Epithelial cell of proximal tubule (primary cell): ENCODE results near the gene PRPSAP2. TPM values are rescaled to one million over a fixed set of nuclear protein-coding genes. Genes with fewer than 3 reads are reported as not detected.
A peak's percentile ranks its signal among the peaks of the same experiment; 100 is the strongest.

Source experiments
- DNase-seq: peaks from one replicate; pipeline ENCODE4 v3.0.0-alpha.2; 2011; ENCODE audit warnings: low read depth
- H3K4me3 ChIP-seq: 2 replicates; pipeline ENCODE4 v1.5.1; 2011; ENCODE audit warnings: low read depth, mild to moderate bottlenecking, low read length
- CTCF ChIP-seq: conservative IDR thresholded peaks from 2 replicates; pipeline ENCODE4 v1.5.1; 2012; ENCODE audit warnings: low read depth, mild to moderate bottlenecking, low read length
- total RNA-seq: library from RNA; depleted of rRNA; stranded (reverse); fragments of >200 nt; gene quantifications from 2 replicates; pipeline ENCODE4 v1.2.3, GENCODE V29; 2015

The PRPSAP2 gene
- total RNA-seq, 1 donor from 2014 or later, result 20.5 TPM

DNA sequence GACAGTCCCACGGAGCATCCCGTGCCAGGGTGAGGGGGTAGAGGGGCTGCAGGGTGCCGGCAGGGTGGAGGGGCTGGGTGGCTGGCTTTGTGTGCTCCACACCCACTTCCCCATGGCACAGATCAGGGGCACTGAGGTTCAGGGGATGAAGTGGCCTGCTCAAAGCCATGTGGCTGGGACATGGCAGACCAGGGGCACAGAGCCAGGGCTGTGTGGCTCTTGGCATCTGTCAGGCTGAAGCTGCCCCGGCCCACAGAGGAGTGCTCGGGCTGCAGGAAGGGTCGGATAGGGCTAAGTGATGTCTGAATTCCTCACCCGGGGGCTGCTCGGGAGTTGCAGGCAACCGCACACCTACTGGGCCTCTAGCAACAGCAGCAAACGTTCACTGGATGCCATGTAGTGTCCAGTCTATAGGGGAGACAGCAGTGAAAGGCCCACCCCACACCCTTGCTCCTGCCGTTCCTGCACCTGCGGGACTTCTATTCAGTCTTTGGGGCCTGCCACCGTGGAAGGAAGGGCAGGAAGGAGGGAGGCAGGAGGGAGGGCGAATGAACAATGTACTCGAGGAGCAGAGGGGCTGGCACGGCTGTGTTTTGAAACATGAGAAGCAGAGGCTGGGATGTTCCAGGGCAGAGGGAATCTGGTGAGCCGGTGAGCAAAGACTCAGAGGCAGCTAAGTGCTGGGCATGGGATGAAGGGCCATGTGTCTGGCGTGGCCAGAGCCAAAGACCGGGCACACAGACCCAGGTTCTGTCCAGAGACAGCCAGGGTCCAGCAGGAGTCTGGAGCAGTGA lies 109.1 kb downstream of the PRPSAP2 start:
- DNase-seq, result no peak
- no peak for TF ChIP-seq CTCF

DNA sequence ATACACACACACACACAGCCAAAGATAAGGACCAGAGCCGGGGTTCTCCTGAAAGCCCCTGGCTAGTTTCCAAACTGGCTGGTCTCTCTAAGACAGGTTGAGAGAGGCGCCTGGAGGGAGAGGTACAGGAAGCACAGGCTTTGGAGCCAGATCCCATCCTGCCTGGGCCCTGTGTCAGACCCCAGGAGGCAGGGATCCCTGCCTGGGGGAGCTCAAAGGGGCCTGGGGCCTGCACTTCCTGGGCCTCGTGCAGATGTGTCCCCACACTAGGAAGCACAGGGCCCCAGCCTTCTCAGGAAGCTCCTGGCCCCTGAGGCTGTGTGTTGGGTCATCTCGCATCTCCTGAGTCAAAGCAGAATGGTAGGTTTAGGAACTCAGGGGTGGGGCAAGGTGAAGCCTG lies 110.0 kb downstream of the PRPSAP2 start:
- H3K4me3 ChIP-seq, result no peak overlapping the region
- no peak for DNase-seq
- no peak for TF ChIP-seq CTCF

More for the DNA sequence above, 109.1 kb downstream of the PRPSAP2 start:
- H3K4me3 ChIP-seq, result no peak overlapping the region

DNA sequence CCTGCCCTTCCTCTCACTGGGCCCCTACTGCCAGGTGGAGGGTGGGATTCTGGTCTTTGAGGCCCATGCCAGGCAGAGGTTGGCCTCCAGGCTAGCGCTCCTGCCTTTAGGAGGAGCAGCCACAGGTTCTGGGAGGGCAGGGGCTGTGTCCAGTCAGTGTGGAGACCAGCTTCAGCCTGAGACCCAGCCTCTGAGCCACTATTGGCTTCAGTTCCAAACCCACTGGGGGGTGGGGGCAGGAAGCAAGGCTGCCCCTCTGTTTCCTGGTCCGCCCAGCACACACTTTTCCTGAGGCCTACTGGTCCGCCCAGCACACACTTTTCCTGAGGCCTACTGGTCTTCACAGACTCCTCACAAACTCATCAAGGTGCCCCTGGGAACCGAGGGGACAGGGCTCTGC lies 110.4 kb downstream of the PRPSAP2 start:
- H3K4me3 ChIP-seq, result no peak overlapping the region
- no peak for DNase-seq
- TF ChIP-seq CTCF, result no peak

GRCh38 chr17:18968945-18969887 lies 111.3 kb downstream of the PRPSAP2 start:
- no peak for DNase-seq
- no peak overlapping the region for H3K4me3 ChIP-seq
- TF ChIP-seq CTCF, result no peak

DNA sequence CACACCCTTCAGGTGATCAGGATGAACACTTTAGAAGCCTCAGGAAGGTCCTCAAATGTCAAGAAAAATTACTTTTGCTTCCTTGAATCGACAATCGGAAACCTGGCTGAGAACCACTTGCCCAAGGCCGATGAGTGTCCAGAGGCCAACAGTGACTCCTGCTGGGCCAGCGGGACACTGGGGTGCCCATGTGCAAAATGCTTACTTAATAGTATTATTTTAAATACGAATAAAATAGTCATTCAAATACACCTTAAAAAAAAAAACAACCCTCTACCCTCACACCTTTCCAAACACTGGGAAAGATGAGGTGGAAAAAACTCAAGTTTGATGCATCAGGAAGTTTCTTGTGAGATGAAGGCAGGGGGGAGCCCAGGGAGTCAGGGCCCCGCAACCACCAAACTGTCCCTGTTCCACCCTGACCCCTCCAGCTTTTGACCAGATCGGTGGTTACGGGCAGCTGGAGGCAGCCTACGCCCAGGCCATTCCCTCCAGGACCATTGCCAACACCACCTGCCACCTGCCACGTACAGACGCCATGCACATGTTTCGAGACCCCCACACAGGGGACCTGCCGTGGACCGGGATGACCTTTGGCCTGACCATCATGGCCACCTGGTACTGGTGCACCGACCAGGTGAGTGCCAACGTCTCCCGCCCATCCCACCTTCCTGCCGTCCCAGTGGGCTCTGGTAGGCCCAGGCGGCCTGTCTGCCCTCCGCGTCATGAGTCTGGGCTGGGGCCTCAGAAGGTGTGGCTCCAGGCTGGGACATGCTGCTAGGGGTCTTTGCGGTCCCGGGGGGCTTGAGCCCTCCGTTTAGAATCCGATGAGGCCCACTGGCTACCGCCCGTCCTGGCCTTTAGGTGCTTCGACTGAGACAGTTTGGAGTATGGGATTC lies 112.9 kb downstream of the PRPSAP2 start:
- DNase-seq, result no peak
- peak; percentile 26 for TF ChIP-seq CTCF
- H3K4me3 ChIP-seq, result no peak overlapping the region

GRCh38 chr17:18971801-18972200 lies 113.9 kb downstream of the PRPSAP2 start:
- TF ChIP-seq CTCF, result no peak
- no peak for DNase-seq
- H3K4me3 ChIP-seq, result no peak overlapping the region
